Measurements from ENCODE around the gene PRR22. TPM values are rescaled to one million over a fixed set of nuclear protein-coding genes. Genes with fewer than 3 reads are reported as not detected.

PRR22 gene
- total and polyA plus RNA-seq, 9 of the 15 experiments (the other 6 are each of a cell fraction or from before 2014, with no cell fraction given) = 0.03 to 12.0 (median 2.0) TPM; not detected in 1

GRCh38 chr19:5801796-5802619 lies 17.5 kb upstream of the PRR22 start (continued):
- TF ChIP-seq ZFP91 (CRISPR knock-in tag; IDR thresholded peaks at IDR 0.05) (no peak), PHF8 (IDR thresholded peaks at IDR 0.05; ENCODE audit: borderline replicate concordance, low read length) (peak; percentile 31; the same call in 1 of the 2 replicates), PKNOX1 (IDR thresholded peaks at IDR 0.05) (peak; percentile 85), ZNF24 (IDR thresholded peaks at IDR 0.05) (no peak), ZNF224 (CRISPR knock-in tag; IDR thresholded peaks at IDR 0.05) (no peak), COPS2 (conservative IDR thresholded peaks at IDR 0.05) (no peak), E2F6 (IDR thresholded peaks at IDR 0.05; ENCODE audit: borderline replicate concordance in 1 of 2, extremely low read depth in 1 of 2, insufficient read depth in 1 of 2, insufficient read length in 1 of 2, low read depth in 1 of 2, low read length in 1 of 2, poor library complexity in 1 of 2, severe bottlenecking in 1 of 2) (peak in 1 of 2 experiments; percentile 20), ETS1 (conservative IDR thresholded peaks at IDR 0.05; ENCODE audit: control insufficient read depth, low read depth, low read length) (no peak), MBD1 (CRISPR knock-in tag; IDR thresholded peaks at IDR 0.05) (no peak), CEBPG (CRISPR knock-in tag; IDR thresholded peaks at IDR 0.05) (no peak), CEBPG (tag; conservative IDR thresholded peaks at IDR 0.05 in 1 of 2, IDR thresholded peaks at IDR 0.05 in 1 of 2) (no peak), HMGN3 (IDR thresholded peaks at IDR 0.05; ENCODE audit: borderline replicate concordance, extremely low read depth, insufficient read length, low read depth, low read length) (no peak), MAX (CRISPR knock-in tag; IDR thresholded peaks at IDR 0.05) (peak; percentile 73), GTF2B (IDR thresholded peaks at IDR 0.05; ENCODE audit: extremely low read depth, insufficient read length) (no peak), FOXK2 (conservative IDR thresholded peaks at IDR 0.05 in 1 of 2, IDR thresholded peaks at IDR 0.05 in 1 of 2; ENCODE audit: low read depth in 2 of 2) (no peak), RFX1 (IDR thresholded peaks at IDR 0.05) (peak; percentile 89), ATF1 (CRISPR knock-in tag; IDR thresholded peaks at IDR 0.05) (no peak), ATF1 (tag; IDR thresholded peaks at IDR 0.05) (no peak), ZNF830 (CRISPR knock-in tag; IDR thresholded peaks at IDR 0.05) (no peak)

All from K562 (cell line).